Spleen (tissue), 7 donors: ENCODE data around the gene CDR2L.

ENCODE experiments used
- POLR2A ChIP-seq, 3 donors: fragments of 450-650 bp; IDR thresholded peaks; one replicate each; pipeline ENCODE4 v1.5.1; 2017; ENCODE audit warnings: antibody characterized with exemption in 3 of 3, mild to moderate bottlenecking in 1 of 3
- POLR2AphosphoS5 ChIP-seq, 3 donors: sonication (generic); formaldehyde crosslinking; IDR thresholded peaks; one replicate each; pipeline ENCODE4 v1.5.1; 2017; ENCODE audit warnings: antibody characterized with exemption in 3 of 3
- TF ChIP-seq, protein P1 (sequence below), 11 experiments: fragments of 200-600 bp in 7 of 11; fragments of 450-650 bp in 4 of 11; sonication (generic) in 4 of 11; IDR thresholded peaks in 8 of 11; conservative IDR thresholded peaks in 3 of 11; 1 replicate in 7 of 11; 2 replicates in 4 of 11; pipeline versions ENCODE4 v1.4.0 to v1.8.0; 2016 to 2021; ENCODE audit warnings: antibody characterized with exemption in 11 of 11, inconsistent platforms in 4 of 11, mild to moderate bottlenecking in 1 of 11
- donor health status: DM: no; HTN: no; CAD: no; lungs with moderate emphysema.
- donor health status: DM: no; HTN: no; CAD: no.
- donor health status: DM: no; HTN: no; CAD: no.

DNA sequence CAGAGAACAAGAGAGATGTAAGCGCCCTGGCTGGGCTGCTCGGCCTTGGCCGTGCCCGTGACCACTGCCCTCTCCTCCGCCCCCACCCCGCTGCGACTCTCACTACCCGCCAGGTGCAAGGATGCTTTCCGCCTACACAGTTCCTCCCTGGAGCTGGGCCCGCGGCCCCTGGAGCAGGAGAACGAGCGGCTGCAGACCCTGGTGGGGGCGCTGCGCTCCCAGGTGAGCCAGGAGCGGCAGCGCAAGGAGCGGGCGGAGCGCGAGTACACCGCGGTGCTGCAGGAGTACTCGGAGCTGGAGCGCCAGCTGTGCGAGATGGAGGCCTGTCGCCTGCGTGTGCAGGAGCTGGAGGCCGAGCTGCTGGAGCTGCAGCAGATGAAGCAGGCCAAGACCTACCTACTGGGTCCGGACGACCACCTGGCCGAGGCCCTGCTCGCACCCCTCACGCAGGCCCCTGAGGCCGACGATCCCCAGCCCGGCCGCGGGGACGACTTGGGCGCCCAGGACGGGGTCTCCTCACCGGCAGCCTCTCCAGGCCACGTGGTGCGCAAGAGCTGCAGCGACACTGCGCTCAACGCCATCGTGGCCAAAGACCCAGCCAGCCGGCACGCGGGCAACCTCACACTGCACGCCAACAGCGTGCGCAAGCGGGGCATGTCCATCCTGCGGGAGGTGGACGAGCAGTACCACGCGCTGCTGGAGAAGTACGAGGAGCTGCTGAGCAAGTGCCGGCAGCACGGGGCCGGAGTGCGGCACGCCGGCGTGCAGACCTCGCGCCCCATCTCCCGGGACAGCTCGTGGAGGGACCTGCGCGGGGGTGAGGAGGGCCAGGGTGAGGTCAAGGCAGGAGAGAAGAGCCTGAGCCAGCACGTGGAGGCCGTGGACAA, 15.9 kb downstream of the CDR2L start:
- TF ChIP-seq, protein P1, sequence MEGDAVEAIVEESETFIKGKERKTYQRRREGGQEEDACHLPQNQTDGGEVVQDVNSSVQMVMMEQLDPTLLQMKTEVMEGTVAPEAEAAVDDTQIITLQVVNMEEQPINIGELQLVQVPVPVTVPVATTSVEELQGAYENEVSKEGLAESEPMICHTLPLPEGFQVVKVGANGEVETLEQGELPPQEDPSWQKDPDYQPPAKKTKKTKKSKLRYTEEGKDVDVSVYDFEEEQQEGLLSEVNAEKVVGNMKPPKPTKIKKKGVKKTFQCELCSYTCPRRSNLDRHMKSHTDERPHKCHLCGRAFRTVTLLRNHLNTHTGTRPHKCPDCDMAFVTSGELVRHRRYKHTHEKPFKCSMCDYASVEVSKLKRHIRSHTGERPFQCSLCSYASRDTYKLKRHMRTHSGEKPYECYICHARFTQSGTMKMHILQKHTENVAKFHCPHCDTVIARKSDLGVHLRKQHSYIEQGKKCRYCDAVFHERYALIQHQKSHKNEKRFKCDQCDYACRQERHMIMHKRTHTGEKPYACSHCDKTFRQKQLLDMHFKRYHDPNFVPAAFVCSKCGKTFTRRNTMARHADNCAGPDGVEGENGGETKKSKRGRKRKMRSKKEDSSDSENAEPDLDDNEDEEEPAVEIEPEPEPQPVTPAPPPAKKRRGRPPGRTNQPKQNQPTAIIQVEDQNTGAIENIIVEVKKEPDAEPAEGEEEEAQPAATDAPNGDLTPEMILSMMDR (IDR thresholded peaks at IDR 0.05 in 8 of 11, conservative IDR thresholded peaks at IDR 0.05 in 3 of 11): no peak
- TF ChIP-seq POLR2A (IDR thresholded peaks at IDR 0.05) (no peak), POLR2AphosphoS5 (IDR thresholded peaks at IDR 0.05) (no peak)
